Liver (tissue), 9 donors: ENCODE measurements around the gene ZNF74. TPM values are rescaled to one million over a fixed set of nuclear protein-coding genes. Genes with fewer than 3 reads are reported as not detected.

Source experiments
- DNase-seq: peaks from one replicate; pipeline ENCODE4 v3.0.0-alpha.2; 2017; ENCODE audit warnings: low spot score
- H3K27ac ChIP-seq, 2 donors: one replicate each; pipeline ENCODE4 v1.7.0; 2013; ENCODE audit warnings: inconsistent platforms in 2 of 2, low read length in 2 of 2, control low read depth in 1 of 2, low read depth in 1 of 2, mild to moderate bottlenecking in 1 of 2
- H3K27me3 ChIP-seq, 4 donors: one replicate each; pipeline versions ENCODE4 v1.6.1 to v1.7.0; 2013; ENCODE audit warnings: low read length in 3 of 4, inconsistent platforms in 1 of 4, mild to moderate bottlenecking in 1 of 4, moderate library complexity in 1 of 4; ENCODE audit not compliant: control insufficient read depth in 4 of 4, insufficient read depth in 4 of 4
- H3K36me3 ChIP-seq, 4 donors: one replicate each; pipeline versions ENCODE4 v1.6.1 to v1.7.0; 2013; ENCODE audit warnings: low read length in 3 of 4, mild to moderate bottlenecking in 3 of 4, low read depth in 1 of 4, moderate library complexity in 1 of 4; ENCODE audit not compliant: control insufficient read depth in 4 of 4, insufficient read depth in 3 of 4
- H3K4me1 ChIP-seq, 4 donors: one replicate each; pipeline versions ENCODE4 v1.6.1 to v1.7.0; 2013; ENCODE audit warnings: low read length in 3 of 4, mild to moderate bottlenecking in 3 of 4, moderate library complexity in 1 of 4; ENCODE audit not compliant: control insufficient read depth in 4 of 4, insufficient read depth in 4 of 4
- H3K4me3 ChIP-seq, 3 donors: one replicate each; pipeline versions ENCODE4 v1.6.1 to v1.7.0; 2013; ENCODE audit warnings: low read length in 3 of 3, control low read depth in 1 of 3, low read depth in 1 of 3, mild to moderate bottlenecking in 1 of 3
- H3K9ac ChIP-seq, 2 donors: one replicate each; pipeline ENCODE4 v1.7.0; 2013; ENCODE audit warnings: low read length in 2 of 2, mild to moderate bottlenecking in 2 of 2, moderate library complexity in 2 of 2, control low read depth in 1 of 2, low read depth in 1 of 2
- H3K9me3 ChIP-seq, 4 donors: one replicate each; pipeline versions ENCODE4 v1.6.1 to v1.7.0; 2013; ENCODE audit warnings: low read length in 3 of 4; ENCODE audit not compliant: control insufficient read depth in 4 of 4
- ATF3 ChIP-seq: IDR thresholded peaks from 2 replicates; pipeline ENCODE4 v1.6.1; 2016; ENCODE audit warnings: antibody characterized with exemption
- CTCF ChIP-seq: fragments of 150-350 bp; IDR thresholded peaks from 2 replicates; pipeline ENCODE4 v1.5.1; 2017; ENCODE audit warnings: improper control_type of control experiment, low read depth, low read length; ENCODE audit not compliant: missing input control
- FOXA2 ChIP-seq: IDR thresholded peaks from 2 replicates; pipeline ENCODE4 v1.6.1; 2016; ENCODE audit warnings: antibody characterized with exemption
- GABPA ChIP-seq, 2 donors: IDR thresholded peaks in 1 of 2; conservative IDR thresholded peaks in 1 of 2; 2 replicates each; pipeline ENCODE4 v1.6.1; 2016; ENCODE audit warnings: antibody characterized with exemption in 2 of 2, mild to moderate bottlenecking in 1 of 2, moderate library complexity in 1 of 2
- HNF4A ChIP-seq, 2 donors: conservative IDR thresholded peaks; 2 replicates each; pipeline ENCODE4 v1.6.1; 2016; ENCODE audit warnings: antibody characterized with exemption in 2 of 2, mild to moderate bottlenecking in 2 of 2
- JUND ChIP-seq, 2 donors: IDR thresholded peaks; 2 replicates each; pipeline ENCODE4 v1.6.1; 2016; ENCODE audit warnings: antibody characterized with exemption in 2 of 2
- NR2F2 ChIP-seq: IDR thresholded peaks from 2 replicates; pipeline ENCODE4 v1.6.1; 2016; ENCODE audit warnings: antibody characterized with exemption
- RAD21 ChIP-seq, 2 donors: IDR thresholded peaks; 2 replicates each; pipeline ENCODE4 v1.6.1; 2016; ENCODE audit warnings: antibody characterized with exemption in 2 of 2, mild to moderate bottlenecking in 2 of 2
- REST ChIP-seq: IDR thresholded peaks from 2 replicates; pipeline ENCODE4 v1.6.1; 2016; ENCODE audit warnings: antibody characterized with exemption, mild to moderate bottlenecking
- SP1 ChIP-seq: IDR thresholded peaks from 2 replicates; pipeline ENCODE4 v1.6.1; 2018; ENCODE audit warnings: antibody characterized with exemption, mild to moderate bottlenecking
- TAF1 ChIP-seq: conservative IDR thresholded peaks from 2 replicates; pipeline ENCODE4 v1.6.1; 2016; ENCODE audit warnings: antibody characterized with exemption, mild to moderate bottlenecking
- YY1 ChIP-seq: IDR thresholded peaks from 2 replicates; pipeline ENCODE4 v1.6.1; 2016; ENCODE audit warnings: antibody characterized with exemption, mild to moderate bottlenecking
- ZBTB33 ChIP-seq: IDR thresholded peaks from 2 replicates; pipeline ENCODE4 v1.6.1; 2016; ENCODE audit warnings: antibody characterized with exemption
- WGBS: extraction: QIAGEN DNeasy Blood & Tissue Kit; methylation state at CpG from one replicate; pipeline ENCODE4 v1.1.7; 2013; 5-methylcytosine and 5-hydroxymethylcytosine counted together
- polyA plus RNA-seq, 2 donors: library from polyadenylated mRNA; stranded (reverse) in 1 of 2; unstranded in 1 of 2; fragments of 200-250 nt in 1 of 2; fragments of >200 nt in 1 of 2; fragmentation: Nextera tagmentation in 1 of 2; extraction: Ambion mirVana in 1 of 2; gene quantifications; one replicate each; pipeline versions ENCODE4 v1.2.1 to v1.2.3, GENCODE V29; 2013 to 2015
- total RNA-seq, 2 donors: library from RNA; depleted of rRNA; stranded (reverse); fragments of >200 nt; gene quantifications; one replicate each; pipeline ENCODE4 v1.2.3, GENCODE V29; 2014
- donor health status: healthy.
- donor health status: healthy.
- donor health status: healthy.
- donor health status: healthy.
- donor health status: healthy.

Gene ZNF74
- total and polyA plus RNA-seq, 4 donors: 0.99 to 5.0 (median 3.1) TPM

- Histone ChIP-seq H3K4me3 (peak overlapping the region in 1 of 3 donors; percentile 51), H3K27ac (no peak overlapping the region), H3K9me3 (no peaks in the 10 kb centered on the region), H3K27me3 (no peaks in the 10 kb centered on the region), H3K4me1 (peaks cover 2 to 25% (median 13%) of the 10 kb centered on the region in 4 donors), H3K9ac (no peak overlapping the region), H3K36me3 (peaks cover 0 to 12% (median 4%) of the 10 kb centered on the region in 4 donors)
- WGBS: 41% methylated on average over 6 of the region's 6 CpGs
- DNase-seq: no peak
- no peak for TF ChIP-seq JUND (IDR thresholded peaks at IDR 0.05)
Measured at GRCh38 chr22:20438427-20438677, 44.4 kb downstream of the ZNF74 start.

GRCh38 chr22:20438678-20439492, 44.9 kb downstream of the ZNF74 start:
- no peaks in the 10 kb centered on the region for H3K27me3 ChIP-seq
- peaks cover 0 to 12% (median 4%) of the 10 kb centered on the region in 4 donors for H3K36me3 ChIP-seq
- no peaks in the 10 kb centered on the region for H3K9me3 ChIP-seq
- no peak for TF ChIP-seq REST
- no peak for TF ChIP-seq CTCF
- no peak for TF ChIP-seq NR2F2
- no peak for TF ChIP-seq JUND (IDR thresholded peaks at IDR 0.05)
- no peak for DNase-seq
- WGBS: 68% methylated on average over 13 of the region's 13 CpGs
- H3K4me3 ChIP-seq: no peak overlapping the region
- H3K9ac ChIP-seq: no peak overlapping the region
- no peak overlapping the region for H3K27ac ChIP-seq
- peaks cover 2 to 25% (median 13%) of the 10 kb centered on the region in 4 donors for H3K4me1 ChIP-seq

GRCh38 chr22:20439556-20439927, 45.6 kb downstream of the ZNF74 start:
- Histone ChIP-seq H3K36me3 (peaks cover 0 to 18% (median 7%) of the 10 kb centered on the region in 4 donors), H3K4me1 (peaks cover 2 to 25% (median 13%) of the 10 kb centered on the region in 4 donors), H3K9ac (no peak overlapping the region), H3K27me3 (no peaks in the 10 kb centered on the region), H3K4me3 (no peak overlapping the region), H3K27ac (no peak overlapping the region), H3K9me3 (no peaks in the 10 kb centered on the region)
- 94% methylated on average over 4 of the region's 4 CpGs for WGBS
- DNase-seq: no peak
- TF ChIP-seq TAF1: no peak
- TF ChIP-seq CTCF: no peak
- no peak for TF ChIP-seq NR2F2
- no peak for TF ChIP-seq SP1
- TF ChIP-seq RAD21 (IDR thresholded peaks at IDR 0.05): no peak
- TF ChIP-seq ATF3: no peak
- no peak for TF ChIP-seq FOXA2
- no peak for TF ChIP-seq YY1
- no peak for TF ChIP-seq HNF4A (conservative IDR thresholded peaks at IDR 0.05)
- no peak for TF ChIP-seq ZBTB33
- no peak for TF ChIP-seq GABPA (IDR thresholded peaks at IDR 0.05 in 1 of 2, conservative IDR thresholded peaks at IDR 0.05 in 1 of 2)
- TF ChIP-seq JUND (IDR thresholded peaks at IDR 0.05): no peak
